DND-41 (cell line): ENCODE measurements around the gene LRP3.

Experiments
- ATAC-seq: fragments of 200-7000 bp; cut with Tn5 transposase; 3 replicates; pipeline ENCODE4 v1.9.1; 2021; ENCODE audit warnings: low read depth; ENCODE audit not compliant: insufficient read depth
- DNase-seq: peaks from one replicate; pipeline ENCODE4 v3.0.0-alpha.2; 2020
- H2AFZ ChIP-seq: 2 replicates; pipeline ENCODE4 v1.6.0; 2012; ENCODE audit warnings: low read depth, low read length
- H3K27ac ChIP-seq: 2 replicates; pipeline ENCODE4 v1.5.1; 2012; ENCODE audit warnings: low read length, inconsistent platforms
- H3K27me3 ChIP-seq: fragments of 200-600 bp; sonication (generic); 2 replicates; pipeline ENCODE4 v1.6.0; 2012; ENCODE audit warnings: low read length, mild to moderate bottlenecking, inconsistent platforms; ENCODE audit not compliant: insufficient read depth, poor library complexity
- H3K36me3 ChIP-seq: 2 replicates; pipeline ENCODE4 v1.5.1; 2012; ENCODE audit warnings: low read length, inconsistent platforms; ENCODE audit not compliant: insufficient read depth
- H3K4me1 ChIP-seq: 2 replicates; pipeline ENCODE4 v1.5.1; 2012; ENCODE audit warnings: mild to moderate bottlenecking, low read length; ENCODE audit not compliant: insufficient read depth
- H3K4me2 ChIP-seq: 2 replicates; pipeline ENCODE4 v1.6.0; 2012; ENCODE audit warnings: mild to moderate bottlenecking, moderate library complexity, low read length, inconsistent platforms; ENCODE audit not compliant: insufficient read depth
- H3K4me3 ChIP-seq, 2 experiments: fragments of 200-600 bp in 1 of 2; shearing (Covaris generic) in 1 of 2; 2 replicates each; pipeline ENCODE4 v1.5.1; 2012 to 2016; ENCODE audit warnings: inconsistent platforms in 2 of 2, low read length in 2 of 2, mild to moderate bottlenecking in 2 of 2, low read depth in 1 of 2, moderate library complexity in 1 of 2
- H3K79me2 ChIP-seq: 2 replicates; pipeline ENCODE4 v1.6.0; 2012; ENCODE audit warnings: low read length, inconsistent platforms; ENCODE audit not compliant: insufficient read depth
- H3K9ac ChIP-seq: 2 replicates; pipeline ENCODE4 v1.6.0; 2012; ENCODE audit warnings: low read depth, mild to moderate bottlenecking, inconsistent platforms, low read length, moderate library complexity
- H3K9me3 ChIP-seq: 2 replicates; pipeline ENCODE4 v1.5.1; 2012; ENCODE audit warnings: low read length, moderate library complexity, mild to moderate bottlenecking, inconsistent platforms; ENCODE audit not compliant: insufficient read depth, severe bottlenecking
- H4K20me1 ChIP-seq: 2 replicates; pipeline ENCODE4 v1.6.0; 2012; ENCODE audit warnings: low read length; ENCODE audit not compliant: insufficient read depth
- EZH2 ChIP-seq: IDR thresholded peaks from 3 replicates; pipeline ENCODE4 v1.6.1; 2012; ENCODE audit warnings: borderline replicate concordance, low read depth, mild to moderate bottlenecking, moderate library complexity, low read length, inconsistent platforms; ENCODE audit not compliant: severe bottlenecking
- TF ChIP-seq, protein P1 (sequence below): IDR thresholded peaks from 2 replicates; pipeline ENCODE4 v1.5.1; 2012; ENCODE audit warnings: borderline replicate concordance, low read length, moderate library complexity, mild to moderate bottlenecking; ENCODE audit not compliant: poor library complexity, severe bottlenecking; ENCODE audit errors: extremely low read depth

LRP3 gene

DNA sequence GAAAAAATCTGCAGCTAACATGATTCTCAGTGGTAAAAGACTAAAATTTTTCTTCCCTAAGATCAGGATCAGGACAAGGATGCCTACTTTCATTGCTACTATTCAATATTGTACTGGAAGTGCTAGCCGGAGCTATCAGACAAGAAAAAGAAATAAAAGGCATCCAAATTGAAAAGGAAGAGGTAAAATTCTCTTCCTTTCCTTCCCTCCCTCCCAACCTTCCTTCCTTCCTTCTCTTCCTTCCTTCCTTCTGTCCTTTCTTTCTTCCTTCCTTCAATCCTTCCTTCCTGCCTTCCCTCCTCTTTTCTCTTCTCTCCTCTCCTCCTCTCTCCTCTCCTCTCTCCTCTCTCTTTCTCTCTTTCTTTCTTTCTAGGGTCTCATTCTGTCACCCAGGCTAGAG, 26.7 kb upstream of the LRP3 start:
- Histone ChIP-seq H2AFZ (no peak overlapping the region), H3K27me3 (no peaks in the 10 kb centered on the region), H3K36me3 (no peaks in the 10 kb centered on the region), H3K79me2 (no peaks in the 10 kb centered on the region), H3K27ac (no peak overlapping the region), H3K4me3 (no peak overlapping the region), H3K4me2 (no peak overlapping the region), H3K9me3 (peaks cover 4% of the 10 kb centered on the region), H3K4me1 (no peaks in the 10 kb centered on the region), H4K20me1 (no peaks in the 10 kb centered on the region), H3K9ac (no peak overlapping the region)
- ATAC-seq = no peak
- TF ChIP-seq, protein P1, sequence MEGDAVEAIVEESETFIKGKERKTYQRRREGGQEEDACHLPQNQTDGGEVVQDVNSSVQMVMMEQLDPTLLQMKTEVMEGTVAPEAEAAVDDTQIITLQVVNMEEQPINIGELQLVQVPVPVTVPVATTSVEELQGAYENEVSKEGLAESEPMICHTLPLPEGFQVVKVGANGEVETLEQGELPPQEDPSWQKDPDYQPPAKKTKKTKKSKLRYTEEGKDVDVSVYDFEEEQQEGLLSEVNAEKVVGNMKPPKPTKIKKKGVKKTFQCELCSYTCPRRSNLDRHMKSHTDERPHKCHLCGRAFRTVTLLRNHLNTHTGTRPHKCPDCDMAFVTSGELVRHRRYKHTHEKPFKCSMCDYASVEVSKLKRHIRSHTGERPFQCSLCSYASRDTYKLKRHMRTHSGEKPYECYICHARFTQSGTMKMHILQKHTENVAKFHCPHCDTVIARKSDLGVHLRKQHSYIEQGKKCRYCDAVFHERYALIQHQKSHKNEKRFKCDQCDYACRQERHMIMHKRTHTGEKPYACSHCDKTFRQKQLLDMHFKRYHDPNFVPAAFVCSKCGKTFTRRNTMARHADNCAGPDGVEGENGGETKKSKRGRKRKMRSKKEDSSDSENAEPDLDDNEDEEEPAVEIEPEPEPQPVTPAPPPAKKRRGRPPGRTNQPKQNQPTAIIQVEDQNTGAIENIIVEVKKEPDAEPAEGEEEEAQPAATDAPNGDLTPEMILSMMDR = no peak
- TF ChIP-seq EZH2 = no peak
- no peak for DNase-seq

GRCh38 chr19:33168528-33168927, 25.6 kb upstream of the LRP3 start:
- H3K9me3 ChIP-seq = peaks cover 4% of the 10 kb centered on the region
- no peak for ATAC-seq
- TF ChIP-seq, protein P1 = no peak
- TF ChIP-seq EZH2 = no peak

DNA sequence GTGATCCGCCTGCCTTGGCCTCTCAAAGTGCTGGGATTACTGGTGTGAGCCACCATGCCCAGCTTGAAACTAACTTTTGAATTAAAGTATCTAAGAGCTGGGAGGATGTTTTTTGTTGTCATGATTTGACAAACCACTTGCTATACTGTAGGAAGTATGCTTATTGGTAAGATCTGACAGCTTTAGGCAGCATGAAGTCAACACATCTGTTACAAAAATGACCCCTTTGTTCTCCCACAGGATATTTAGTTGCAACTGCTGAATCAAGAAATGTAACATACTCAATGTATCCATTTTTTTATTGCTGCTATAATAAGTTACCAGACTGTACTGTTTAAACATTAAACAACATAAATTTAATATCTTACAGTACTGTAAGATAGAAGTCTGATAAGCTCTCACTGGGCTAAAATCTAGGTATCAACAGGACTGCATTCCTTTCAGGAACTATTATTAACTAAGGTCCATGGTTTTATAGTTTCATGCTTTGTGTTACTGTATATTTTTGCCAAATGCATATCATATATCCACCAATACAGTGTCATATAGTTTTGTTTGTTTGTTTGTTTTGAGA, 22.8 kb upstream of the LRP3 start:
- H3K36me3 ChIP-seq = no peaks in the 10 kb centered on the region; the same call in 1 of the 2 replicates
- H2AFZ ChIP-seq = no peak overlapping the region
- TF ChIP-seq EZH2 = no peak
- TF ChIP-seq, protein P1 = no peak
- H4K20me1 ChIP-seq = no peaks in the 10 kb centered on the region
- peaks cover 28% of the 10 kb centered on the region for H3K4me1 ChIP-seq
- peaks cover 4% of the 10 kb centered on the region for H3K9me3 ChIP-seq
- DNase-seq (no peak), ATAC-seq (no peak)
- H3K9ac ChIP-seq = no peak overlapping the region
- H3K27me3 ChIP-seq = no peaks in the 10 kb centered on the region
- H3K4me3 ChIP-seq = no peak overlapping the region
- no peak overlapping the region for H3K27ac ChIP-seq
- peaks cover 6% of the 10 kb centered on the region for H3K79me2 ChIP-seq
- no peak overlapping the region for H3K4me2 ChIP-seq

More at GRCh38 chr19:33168528-33168927, 25.6 kb upstream of the LRP3 start:
- Histone ChIP-seq H3K9ac (no peak overlapping the region), H3K4me2 (no peak overlapping the region), H3K27ac (no peak overlapping the region), H3K36me3 (no peaks in the 10 kb centered on the region), H3K4me1 (peaks cover 6% of the 10 kb centered on the region), H3K27me3 (no peaks in the 10 kb centered on the region), H3K79me2 (no peaks in the 10 kb centered on the region), H2AFZ (no peak overlapping the region), H4K20me1 (no peaks in the 10 kb centered on the region), H3K4me3 (no peak overlapping the region)
- no peak for DNase-seq

DNA sequence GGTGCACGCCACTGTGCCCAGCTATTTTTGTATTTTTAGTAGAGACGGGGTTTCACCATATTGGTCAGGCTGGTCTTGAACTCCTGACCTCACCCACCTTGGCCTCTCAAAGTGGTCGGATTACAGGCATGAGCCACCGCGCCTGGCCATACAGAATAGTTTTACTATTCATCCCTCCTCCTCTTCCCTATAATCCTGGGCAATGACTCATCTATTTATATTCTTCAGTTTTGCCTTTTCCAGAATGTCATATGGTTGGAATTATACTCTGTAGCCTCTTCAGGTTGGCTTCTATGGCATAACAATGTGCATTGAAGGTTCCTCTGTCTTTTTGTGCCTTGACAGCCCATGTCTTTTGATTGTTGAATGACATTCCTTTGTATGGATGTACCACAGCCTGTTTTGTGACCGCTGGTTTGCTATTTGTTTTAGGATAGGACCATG, 22.2 kb upstream of the LRP3 start:
- Histone ChIP-seq H4K20me1 (no peaks in the 10 kb centered on the region), H3K9me3 (peaks cover 4% of the 10 kb centered on the region), H2AFZ (no peak overlapping the region), H3K4me1 (peaks cover 28% of the 10 kb centered on the region), H3K79me2 (peaks cover 10% of the 10 kb centered on the region), H3K27me3 (no peaks in the 10 kb centered on the region), H3K36me3 (no peaks in the 10 kb centered on the region; the same call in 1 of the 2 replicates), H3K27ac (no peak overlapping the region), H3K4me2 (no peak overlapping the region), H3K9ac (no peak overlapping the region), H3K4me3 (no peak overlapping the region)
- ATAC-seq (no peak), DNase-seq (no peak)
- no peak for TF ChIP-seq EZH2
- TF ChIP-seq, protein P1 = no peak
